ENCODE data around the gene SLC9A3.

DNA sequence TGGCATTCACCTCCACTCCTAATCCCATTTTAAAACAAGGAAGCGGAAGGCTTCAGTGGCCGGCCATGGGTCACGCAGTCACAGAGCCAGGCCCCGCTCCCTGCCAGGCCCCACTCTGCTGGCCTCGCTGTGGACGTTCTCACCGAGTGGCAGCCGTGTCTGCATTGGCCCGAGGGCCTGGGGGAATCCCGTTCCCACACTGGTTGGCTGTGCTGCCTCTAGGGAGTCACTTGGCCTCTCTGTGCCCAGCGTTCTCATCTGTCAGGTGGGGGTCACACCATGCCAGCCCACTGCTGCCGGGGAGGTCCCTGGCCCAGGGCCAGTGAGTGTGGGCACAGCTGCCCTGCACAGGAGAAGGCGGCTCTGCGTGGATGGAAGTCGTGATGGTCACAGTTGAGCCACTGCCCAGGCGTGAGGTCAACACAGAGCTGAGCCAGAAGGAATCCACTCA, 13.4 kb upstream of the SLC9A3 start:
- TF ChIP-seq, protein P1, sequence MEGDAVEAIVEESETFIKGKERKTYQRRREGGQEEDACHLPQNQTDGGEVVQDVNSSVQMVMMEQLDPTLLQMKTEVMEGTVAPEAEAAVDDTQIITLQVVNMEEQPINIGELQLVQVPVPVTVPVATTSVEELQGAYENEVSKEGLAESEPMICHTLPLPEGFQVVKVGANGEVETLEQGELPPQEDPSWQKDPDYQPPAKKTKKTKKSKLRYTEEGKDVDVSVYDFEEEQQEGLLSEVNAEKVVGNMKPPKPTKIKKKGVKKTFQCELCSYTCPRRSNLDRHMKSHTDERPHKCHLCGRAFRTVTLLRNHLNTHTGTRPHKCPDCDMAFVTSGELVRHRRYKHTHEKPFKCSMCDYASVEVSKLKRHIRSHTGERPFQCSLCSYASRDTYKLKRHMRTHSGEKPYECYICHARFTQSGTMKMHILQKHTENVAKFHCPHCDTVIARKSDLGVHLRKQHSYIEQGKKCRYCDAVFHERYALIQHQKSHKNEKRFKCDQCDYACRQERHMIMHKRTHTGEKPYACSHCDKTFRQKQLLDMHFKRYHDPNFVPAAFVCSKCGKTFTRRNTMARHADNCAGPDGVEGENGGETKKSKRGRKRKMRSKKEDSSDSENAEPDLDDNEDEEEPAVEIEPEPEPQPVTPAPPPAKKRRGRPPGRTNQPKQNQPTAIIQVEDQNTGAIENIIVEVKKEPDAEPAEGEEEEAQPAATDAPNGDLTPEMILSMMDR (IDR thresholded peaks at IDR 0.05): no peak
- TF ChIP-seq POLR2A (IDR thresholded peaks at IDR 0.05) (no peak), POLR2AphosphoS5 (IDR thresholded peaks at IDR 0.05) (no peak), EP300 (IDR thresholded peaks at IDR 0.05; ENCODE audit: low read depth) (no peak)

Data from transverse colon (tissue), 4 donors.